Ovary (tissue), 9 donors: ENCODE results near the gene CDCP2. TPM values are rescaled to one million over a fixed set of nuclear protein-coding genes. Genes with fewer than 3 reads are reported as not detected.
A peak's percentile ranks its signal among the peaks of the same experiment; 100 is the strongest.

Experiments
- DNase-seq, 5 donors: peaks; one replicate each; pipeline ENCODE4 v3.0.0-alpha.2; 2019 to 2020
- H3K27ac ChIP-seq, 2 donors: fragments of 200-600 bp; one replicate each; pipeline versions ENCODE4 v1.5.1 to v1.8.0; 2019 to 2022
- H3K27me3 ChIP-seq: fragments of 200-600 bp; one replicate; pipeline ENCODE4 v1.8.0; 2022
- H3K36me3 ChIP-seq: fragments of 200-600 bp; sonication (generic); one replicate; pipeline ENCODE4 v1.5.1; 2019
- H3K4me1 ChIP-seq: one replicate; pipeline ENCODE4 v1.8.1; 2013; ENCODE audit warnings: mild to moderate bottlenecking, moderate library complexity; ENCODE audit not compliant: insufficient read depth
- H3K4me3 ChIP-seq: fragments of 200-600 bp; sonication (generic); one replicate; pipeline ENCODE4 v1.5.1; 2017
- H3K9me3 ChIP-seq, 2 donors: fragments of 200-600 bp in 1 of 2; sonication (generic) in 1 of 2; one replicate each; pipeline versions ENCODE4 v1.5.1 to v1.8.1; 2013 to 2019; ENCODE audit warnings: mild to moderate bottlenecking in 1 of 2, moderate library complexity in 1 of 2
- EP300 ChIP-seq: sonication (generic); formaldehyde crosslinking; IDR thresholded peaks from one replicate; pipeline ENCODE4 v1.6.1; 2017; ENCODE audit warnings: antibody characterized with exemption
- POLR2A ChIP-seq: fragments of 450-650 bp; IDR thresholded peaks from one replicate; pipeline ENCODE4 v1.6.1; 2017; ENCODE audit warnings: antibody characterized with exemption, mild to moderate bottlenecking, moderate library complexity
- WGBS, 3 donors: extraction: QIAGEN DNeasy Blood & Tissue Kit in 1 of 3; methylation state at CpG; one replicate each; pipeline versions ENCODE4 v1.1.5 to v1.1.7; 2013 to 2017; 5-methylcytosine and 5-hydroxymethylcytosine counted together
- intact Hi-C, 4 donors: fragments of 100-400 bp; cut with DNase I; formaldehyde crosslinking; loops; one replicate each; pipeline versions ENCODE4 v1.11.0 to v1.15.1; 2022 to 2023
- polyA plus RNA-seq, 2 donors: library from polyadenylated mRNA; stranded (reverse); fragments of 200-250 nt in 1 of 2; fragments of 350-450 nt in 1 of 2; fragmentation: Illumina TruSeq in 1 of 2; extraction: RNeasy Lipid Tissue Mini Kit (QIAGEN cat#74804) in 1 of 2; gene quantifications; one replicate each; pipeline ENCODE4 v1.2.3, GENCODE V29; 2013 to 2014
- total RNA-seq, 7 donors: library from RNA; depleted of rRNA in 2 of 7; stranded (reverse); fragments of >200 nt in 2 of 7; fragmentation: NEBNext Ultra II Directional in 3 of 7; extraction: Animal tissue kit (Norgen Biotek cat#: 25700) in 3 of 7; gene quantifications; one replicate each; pipeline versions ENCODE4 v1.1.0 to v1.2.4, GENCODE V29; 2016 to 2023
- TF ChIP-seq, protein P1 (sequence below), 3 donors: fragments of 450-650 bp in 2 of 3; fragments of 200-600 bp in 1 of 3; IDR thresholded peaks; one replicate each; pipeline versions ENCODE4 v1.5.1 to v1.8.0; 2016 to 2022; ENCODE audit warnings: antibody characterized with exemption in 3 of 3, mild to moderate bottlenecking in 1 of 3
- donor health status: DM: no; HTN: no; CAD: no; lungs with moderate emphysema.
- donor health status: DM: no; HTN: no; CAD: no.
- donor health status: Bipolar disorder and iron deficiency.
- donor health status: DM: yes; HTN: yes; CAD: no.
- donor health status: DM: no; HTN: no; CAD: no.
- donor health status: DM: yes; HTN: yes; CAD: no.

CDCP2 gene
- total and polyA plus RNA-seq, 9 donors: 0.04 to 0.34 (median 0.15) TPM; not detected in 6

GRCh38 chr1:54109129-54110090, 43.4 kb downstream of the CDCP2 start:
- Histone ChIP-seq H3K9me3 (no peaks in the 10 kb centered on the region), H3K27me3 (no peaks in the 10 kb centered on the region), H3K27ac (no peak overlapping the region), H3K4me3 (no peak overlapping the region), H3K4me1 (peaks cover 2% of the 10 kb centered on the region), H3K36me3 (no peaks in the 10 kb centered on the region)
- no peak for TF ChIP-seq POLR2A
- TF ChIP-seq, protein P1, sequence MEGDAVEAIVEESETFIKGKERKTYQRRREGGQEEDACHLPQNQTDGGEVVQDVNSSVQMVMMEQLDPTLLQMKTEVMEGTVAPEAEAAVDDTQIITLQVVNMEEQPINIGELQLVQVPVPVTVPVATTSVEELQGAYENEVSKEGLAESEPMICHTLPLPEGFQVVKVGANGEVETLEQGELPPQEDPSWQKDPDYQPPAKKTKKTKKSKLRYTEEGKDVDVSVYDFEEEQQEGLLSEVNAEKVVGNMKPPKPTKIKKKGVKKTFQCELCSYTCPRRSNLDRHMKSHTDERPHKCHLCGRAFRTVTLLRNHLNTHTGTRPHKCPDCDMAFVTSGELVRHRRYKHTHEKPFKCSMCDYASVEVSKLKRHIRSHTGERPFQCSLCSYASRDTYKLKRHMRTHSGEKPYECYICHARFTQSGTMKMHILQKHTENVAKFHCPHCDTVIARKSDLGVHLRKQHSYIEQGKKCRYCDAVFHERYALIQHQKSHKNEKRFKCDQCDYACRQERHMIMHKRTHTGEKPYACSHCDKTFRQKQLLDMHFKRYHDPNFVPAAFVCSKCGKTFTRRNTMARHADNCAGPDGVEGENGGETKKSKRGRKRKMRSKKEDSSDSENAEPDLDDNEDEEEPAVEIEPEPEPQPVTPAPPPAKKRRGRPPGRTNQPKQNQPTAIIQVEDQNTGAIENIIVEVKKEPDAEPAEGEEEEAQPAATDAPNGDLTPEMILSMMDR (IDR thresholded peaks at IDR 0.05): no peak
- TF ChIP-seq EP300: no peak
- intact Hi-C loops: loop anchor here in 1 of 4 donors (10.0 kb wide), 1 partner anchor 295 kb away; the partner anchor contains the start of gene SSBP3
- 88 to 92% (median 90%) methylated on average over 6 of the region's 6 CpGs for WGBS, 3 donors
- no peak for DNase-seq

DNA sequence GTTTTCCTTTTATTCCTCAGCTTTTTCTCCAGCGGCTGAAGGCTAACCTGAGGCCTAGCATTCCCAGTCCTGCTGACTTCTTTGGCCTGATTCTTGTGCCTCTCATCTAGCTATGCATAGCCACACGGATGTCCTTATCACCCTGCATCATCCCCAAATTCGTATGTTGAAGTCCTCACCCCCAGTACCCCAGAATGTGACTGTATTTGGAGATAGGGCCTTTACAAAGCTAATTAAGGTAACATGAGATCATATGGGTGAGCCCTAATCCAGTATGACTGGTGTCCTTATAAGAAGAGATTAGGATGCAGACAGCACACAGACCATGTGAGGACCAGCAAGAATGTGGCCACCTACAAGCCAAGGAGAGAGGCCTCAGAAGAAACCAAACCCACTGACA, 44.6 kb downstream of the CDCP2 start:
- TF ChIP-seq EP300 (no peak), POLR2A (no peak)
- TF ChIP-seq, protein P1 (IDR thresholded peaks at IDR 0.05): no peak
- no peak for DNase-seq
- H3K9me3 ChIP-seq: no peaks in the 10 kb centered on the region
- intact Hi-C loops: no loop called here
- no peaks in the 10 kb centered on the region for H3K27me3 ChIP-seq
- H3K36me3 ChIP-seq: no peaks in the 10 kb centered on the region
- 80 to 88% (median 87%) methylated on average over 3 of the region's 3 CpGs for WGBS, 3 donors
- H3K27ac ChIP-seq: no peak overlapping the region
- H3K4me3 ChIP-seq: no peak overlapping the region
- peaks cover 2% of the 10 kb centered on the region for H3K4me1 ChIP-seq

GRCh38 chr1:54107131-54107530, 45.7 kb downstream of the CDCP2 start:
- H3K4me1 ChIP-seq: no peaks in the 10 kb centered on the region

GRCh38 chr1:54105736-54106269, 47.0 kb downstream of the CDCP2 start:
- WGBS, 3 donors: 34 to 52% (median 37%) methylated on average over 6 of the region's 6 CpGs
- TF ChIP-seq, protein P1 (IDR thresholded peaks at IDR 0.05): no peak
- no peak for TF ChIP-seq EP300
- no peak for TF ChIP-seq POLR2A

More at GRCh38 chr1:54107131-54107530, 45.7 kb downstream of the CDCP2 start:
- H3K9me3 ChIP-seq: no peaks in the 10 kb centered on the region
- H3K27me3 ChIP-seq: no peaks in the 10 kb centered on the region
- 55 to 58% (median 58%) methylated on average over 2 of the region's 2 CpGs for WGBS, 3 donors
- no peak for DNase-seq
- no peak overlapping the region for H3K4me3 ChIP-seq
- H3K36me3 ChIP-seq: no peaks in the 10 kb centered on the region
- intact Hi-C loops: no loop called here
- H3K27ac ChIP-seq: no peak overlapping the region
- TF ChIP-seq, protein P1 (IDR thresholded peaks at IDR 0.05): peak in 1 of 3 donors; percentile 15
- no peak for TF ChIP-seq EP300
- no peak for TF ChIP-seq POLR2A

More at GRCh38 chr1:54105736-54106269, 47.0 kb downstream of the CDCP2 start:
- intact Hi-C loops: no loop called here
- H3K9me3 ChIP-seq: no peaks in the 10 kb centered on the region
- H3K36me3 ChIP-seq: no peaks in the 10 kb centered on the region
- no peak overlapping the region for H3K27ac ChIP-seq
- no peak for DNase-seq
- no peaks in the 10 kb centered on the region for H3K4me1 ChIP-seq
- H3K27me3 ChIP-seq: no peaks in the 10 kb centered on the region
- no peak overlapping the region for H3K4me3 ChIP-seq
